ENCODE data around the gene CAMSAP2.

The CAMSAP2 gene

DNA sequence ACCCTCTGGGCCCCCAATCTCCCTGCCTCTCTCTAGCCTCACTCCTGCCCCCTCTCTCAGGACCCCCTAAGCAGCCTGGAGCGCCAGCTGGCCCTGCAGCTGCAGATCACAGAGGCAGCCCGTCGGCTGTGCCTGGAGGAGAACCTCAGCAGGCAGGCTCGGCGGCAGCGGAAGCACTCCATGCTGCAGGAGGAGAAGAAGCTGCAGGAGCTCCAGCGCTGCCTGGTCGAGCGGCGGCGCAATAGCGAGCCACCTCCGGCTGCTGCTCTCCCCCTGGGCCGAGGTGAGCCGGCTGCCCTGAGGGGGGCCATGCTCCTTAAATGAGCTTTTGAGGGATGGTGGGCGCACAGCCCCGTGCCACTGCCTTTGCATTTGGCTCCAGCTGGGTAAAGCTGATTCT, 162.2 kb downstream of the CAMSAP2 start:
- no peak for DNase-seq

- DNase-seq, result no peak
Measured at GRCh38 chr1:200901350-200901749, 162.7 kb downstream of the CAMSAP2 start.

DNA sequence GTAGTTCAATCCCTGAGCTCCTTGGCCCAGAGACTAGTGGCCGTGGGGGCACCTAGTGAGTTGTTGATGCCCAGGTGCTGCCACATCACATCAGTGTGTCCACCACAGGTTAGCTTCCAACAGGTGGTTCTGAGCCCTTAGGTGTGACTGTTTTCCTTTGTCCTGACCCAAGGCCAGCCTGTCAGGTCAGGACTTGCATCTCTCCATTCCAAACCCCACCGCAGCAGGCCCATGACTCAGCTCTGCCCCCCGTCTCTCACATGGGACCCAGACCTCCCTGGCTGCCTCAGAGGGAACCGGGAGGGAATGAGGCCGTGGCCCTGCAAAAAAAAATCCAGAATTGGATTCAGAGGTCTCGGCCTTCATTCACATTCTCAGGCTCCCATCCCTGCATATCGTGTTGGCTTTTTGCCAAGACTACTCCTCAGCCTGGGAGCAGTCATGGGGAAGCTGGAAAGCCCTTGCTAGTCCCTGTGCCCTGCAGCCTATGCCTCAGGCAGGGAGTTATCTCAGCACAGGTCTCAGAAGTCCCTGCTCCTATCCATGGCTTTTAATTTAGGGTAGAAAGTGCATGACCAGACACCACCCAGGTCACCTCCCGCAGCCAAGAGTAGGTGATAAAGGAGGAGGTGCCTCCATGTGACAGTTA, 163.2 kb downstream of the CAMSAP2 start:
- no peak for DNase-seq

- DNase-seq, result no peak
Measured at GRCh38 chr1:200903793-200904192, 165.1 kb downstream of the CAMSAP2 start.

- no peak for DNase-seq
Measured at GRCh38 chr1:200904772-200905171, 166.1 kb downstream of the CAMSAP2 start.

GRCh38 chr1:200905411-200906052, 166.8 kb downstream of the CAMSAP2 start:
- no peak for DNase-seq

DNA sequence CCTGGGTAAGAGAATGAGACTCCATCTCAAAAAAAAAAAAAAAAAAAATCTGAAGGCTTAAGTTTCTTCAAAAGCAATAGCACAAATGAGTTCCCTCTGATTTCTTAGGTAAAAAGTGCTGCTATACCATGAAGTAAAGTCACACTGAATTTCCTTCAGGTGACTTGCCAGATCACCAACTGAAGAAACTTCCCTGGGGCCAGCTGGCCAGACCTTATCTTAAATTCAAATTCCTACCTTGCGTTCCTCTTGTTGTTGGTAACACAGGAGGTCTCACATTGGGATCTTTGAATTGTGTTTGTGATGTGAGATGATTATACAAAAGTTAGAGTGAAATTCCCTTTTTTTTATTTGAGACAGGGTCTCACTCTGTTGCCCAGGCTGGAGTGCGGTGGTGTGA, 167.8 kb downstream of the CAMSAP2 start:
- no peak for DNase-seq

DNA sequence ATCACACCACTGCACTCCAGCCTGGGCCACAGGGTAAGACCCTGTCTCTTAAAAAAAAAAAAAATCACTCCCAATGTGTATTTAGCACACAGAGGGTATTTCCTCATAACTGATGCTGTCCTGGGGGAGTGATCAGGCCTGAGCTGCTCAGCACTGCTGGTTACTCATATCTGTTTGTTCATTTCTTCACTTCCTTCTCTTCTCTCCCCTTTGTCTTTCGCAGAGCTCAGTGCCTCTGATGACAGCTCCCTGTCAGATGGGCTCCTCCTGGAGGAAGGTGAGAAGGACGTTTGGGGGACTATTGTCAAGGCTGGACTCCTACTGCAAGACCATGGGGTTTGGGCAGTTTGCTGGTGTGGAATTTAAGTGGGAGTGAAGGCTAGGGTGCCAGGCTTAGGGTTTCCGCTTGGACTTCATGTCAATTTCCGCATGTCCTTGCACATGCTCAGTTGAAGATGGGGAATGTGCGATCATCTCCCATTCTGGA, 169.0 kb downstream of the CAMSAP2 start:
- DNase-seq, result no peak

DNA sequence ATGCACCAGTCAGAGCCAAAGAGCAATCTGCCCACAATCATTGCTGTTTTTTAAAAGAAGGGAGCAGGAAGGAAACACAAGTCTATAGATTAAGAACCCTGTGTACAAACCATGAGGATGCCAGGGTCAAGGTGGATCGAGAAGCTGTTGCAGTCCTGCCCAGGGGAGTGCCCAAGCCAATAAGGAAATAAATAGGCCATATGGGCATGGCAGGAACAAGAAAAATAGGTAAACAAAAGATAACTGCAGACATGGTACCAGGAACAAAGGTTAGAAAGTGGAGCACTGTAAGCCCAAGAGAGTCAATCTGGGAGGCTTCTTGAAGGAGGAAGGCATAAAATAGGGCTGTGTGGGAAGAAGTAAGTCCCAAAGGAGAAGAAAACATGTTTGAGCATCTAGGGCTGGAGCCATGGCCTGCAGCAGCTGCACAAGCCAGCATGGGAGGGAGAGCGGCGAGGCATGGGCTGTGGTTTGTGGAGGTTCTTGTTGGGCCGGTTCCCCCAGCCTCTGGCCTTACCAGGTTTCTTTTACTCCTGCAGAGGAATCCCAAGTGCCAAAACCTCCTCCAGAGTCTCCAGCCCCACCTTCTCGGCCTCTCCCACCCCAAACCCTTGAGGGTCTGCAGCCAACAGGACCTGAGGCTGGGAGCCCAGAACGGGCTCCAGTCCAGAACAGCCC, 169.6 kb downstream of the CAMSAP2 start:
- no peak for DNase-seq

GRCh38 chr1:200909071-200909470, 170.4 kb downstream of the CAMSAP2 start:
- DNase-seq, result no peak

GRCh38 chr1:200909757-200910239, 171.1 kb downstream of the CAMSAP2 start:
- no peak for DNase-seq
